Ovary (tissue), 3 donors: ENCODE results near the gene THADA.

ENCODE experiments used
- EP300 ChIP-seq: sonication (generic); formaldehyde crosslinking; IDR thresholded peaks from one replicate; pipeline ENCODE4 v1.6.1; 2017; ENCODE audit warnings: antibody characterized with exemption
- POLR2A ChIP-seq: fragments of 450-650 bp; IDR thresholded peaks from one replicate; pipeline ENCODE4 v1.6.1; 2017; ENCODE audit warnings: antibody characterized with exemption, mild to moderate bottlenecking, moderate library complexity
- TF ChIP-seq, protein P1 (sequence below), 3 donors: fragments of 450-650 bp in 2 of 3; fragments of 200-600 bp in 1 of 3; IDR thresholded peaks; one replicate each; pipeline versions ENCODE4 v1.5.1 to v1.8.0; 2016 to 2022; ENCODE audit warnings: antibody characterized with exemption in 3 of 3, mild to moderate bottlenecking in 1 of 3
- donor health status: DM: no; HTN: no; CAD: no.

DNA sequence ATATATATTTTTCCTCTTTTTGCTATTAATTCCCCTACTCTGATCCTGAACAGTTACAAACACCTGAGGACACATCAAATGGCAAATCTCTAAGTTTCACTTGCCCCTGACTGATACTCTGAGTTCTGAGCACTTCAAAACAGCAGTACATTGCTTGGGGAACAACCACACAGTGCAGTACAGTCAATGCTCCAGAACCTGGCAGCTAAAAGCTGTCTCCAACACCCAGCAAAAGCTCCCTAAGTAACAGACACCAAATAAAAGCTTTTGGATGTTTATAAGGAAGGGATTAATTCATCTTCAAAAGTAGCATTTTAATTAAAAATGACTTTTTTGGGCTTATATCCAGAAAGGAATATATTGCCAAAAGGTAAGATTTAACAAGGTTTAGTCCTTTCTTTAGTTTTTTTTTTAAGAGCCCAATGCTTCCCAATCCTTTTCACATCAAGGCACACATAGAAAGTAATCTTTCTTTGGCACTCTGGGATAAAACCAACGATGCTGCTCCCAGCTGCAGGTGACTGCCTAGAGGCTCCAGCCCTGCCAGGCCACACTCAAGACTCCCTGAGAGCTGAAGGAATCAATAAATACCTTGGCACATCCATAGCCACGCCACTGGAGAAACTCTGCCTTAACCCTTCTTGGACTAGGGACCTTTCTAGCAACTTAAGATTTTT is 204.5 kb downstream of the THADA start:
- TF ChIP-seq POLR2A = no peak
- TF ChIP-seq, protein P1, sequence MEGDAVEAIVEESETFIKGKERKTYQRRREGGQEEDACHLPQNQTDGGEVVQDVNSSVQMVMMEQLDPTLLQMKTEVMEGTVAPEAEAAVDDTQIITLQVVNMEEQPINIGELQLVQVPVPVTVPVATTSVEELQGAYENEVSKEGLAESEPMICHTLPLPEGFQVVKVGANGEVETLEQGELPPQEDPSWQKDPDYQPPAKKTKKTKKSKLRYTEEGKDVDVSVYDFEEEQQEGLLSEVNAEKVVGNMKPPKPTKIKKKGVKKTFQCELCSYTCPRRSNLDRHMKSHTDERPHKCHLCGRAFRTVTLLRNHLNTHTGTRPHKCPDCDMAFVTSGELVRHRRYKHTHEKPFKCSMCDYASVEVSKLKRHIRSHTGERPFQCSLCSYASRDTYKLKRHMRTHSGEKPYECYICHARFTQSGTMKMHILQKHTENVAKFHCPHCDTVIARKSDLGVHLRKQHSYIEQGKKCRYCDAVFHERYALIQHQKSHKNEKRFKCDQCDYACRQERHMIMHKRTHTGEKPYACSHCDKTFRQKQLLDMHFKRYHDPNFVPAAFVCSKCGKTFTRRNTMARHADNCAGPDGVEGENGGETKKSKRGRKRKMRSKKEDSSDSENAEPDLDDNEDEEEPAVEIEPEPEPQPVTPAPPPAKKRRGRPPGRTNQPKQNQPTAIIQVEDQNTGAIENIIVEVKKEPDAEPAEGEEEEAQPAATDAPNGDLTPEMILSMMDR (IDR thresholded peaks at IDR 0.05) = no peak
- TF ChIP-seq EP300 = no peak
